Suprapubic skin (tissue), 4 donors: ENCODE measurements around the gene COL5A2.

Experiments used
- EP300 ChIP-seq: sonication (generic); formaldehyde crosslinking; IDR thresholded peaks from one replicate; pipeline ENCODE4 v1.6.1; 2017; ENCODE audit warnings: antibody characterized with exemption
- POLR2A ChIP-seq, 2 donors: fragments of 450-650 bp; IDR thresholded peaks; one replicate each; pipeline ENCODE4 v1.6.1; 2017; ENCODE audit warnings: antibody characterized with exemption in 2 of 2, mild to moderate bottlenecking in 2 of 2, moderate library complexity in 2 of 2
- POLR2AphosphoS5 ChIP-seq, 3 donors: sonication (generic); formaldehyde crosslinking; IDR thresholded peaks; one replicate each; pipeline ENCODE4 v1.6.1; 2017; ENCODE audit warnings: antibody characterized with exemption in 3 of 3
- TF ChIP-seq, protein P1 (sequence below), 2 donors: fragments of 200-600 bp in 1 of 2; fragments of 450-650 bp in 1 of 2; sonication (generic) in 1 of 2; IDR thresholded peaks; one replicate each; pipeline ENCODE4 v1.5.1; 2016 to 2019; ENCODE audit warnings: antibody characterized with exemption in 2 of 2, mild to moderate bottlenecking in 1 of 2, moderate library complexity in 1 of 2

DNA sequence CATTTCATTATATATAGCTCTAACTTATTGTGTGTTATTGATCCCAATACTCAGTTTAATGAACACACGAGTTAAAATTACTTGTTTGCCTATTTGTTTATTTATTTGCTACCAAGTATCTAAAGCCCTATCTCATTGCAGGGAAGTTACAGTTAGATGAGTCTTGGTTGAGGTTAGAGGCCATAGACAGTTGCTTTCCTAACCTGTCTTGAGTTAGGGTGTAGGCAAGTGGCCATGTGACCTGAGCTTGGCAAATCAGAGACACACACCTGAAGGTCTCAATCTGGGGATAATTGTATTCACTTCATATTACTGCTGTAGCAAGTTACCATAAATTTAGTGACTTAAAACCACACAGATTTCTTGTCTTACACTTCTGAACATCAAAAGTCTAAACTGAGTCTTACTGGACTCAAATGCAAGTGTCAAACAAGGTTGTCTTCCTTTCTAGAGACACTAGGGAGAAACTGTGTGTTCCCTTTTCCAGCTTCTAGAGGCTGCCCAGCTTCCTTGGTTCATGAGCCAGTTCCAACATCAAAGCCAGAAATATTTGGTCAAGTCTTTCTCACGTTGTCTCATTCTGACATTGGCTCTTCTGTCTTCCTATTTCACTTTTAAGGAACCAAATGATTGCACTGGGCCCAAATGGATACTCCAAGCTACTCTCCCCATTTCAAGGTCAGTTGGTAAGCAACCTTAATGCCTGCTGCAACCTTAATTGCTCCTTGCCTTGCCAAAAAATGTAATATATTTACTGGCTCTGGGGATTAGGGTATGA lies 165.7 kb downstream of the COL5A2 start:
- TF ChIP-seq, protein P1, sequence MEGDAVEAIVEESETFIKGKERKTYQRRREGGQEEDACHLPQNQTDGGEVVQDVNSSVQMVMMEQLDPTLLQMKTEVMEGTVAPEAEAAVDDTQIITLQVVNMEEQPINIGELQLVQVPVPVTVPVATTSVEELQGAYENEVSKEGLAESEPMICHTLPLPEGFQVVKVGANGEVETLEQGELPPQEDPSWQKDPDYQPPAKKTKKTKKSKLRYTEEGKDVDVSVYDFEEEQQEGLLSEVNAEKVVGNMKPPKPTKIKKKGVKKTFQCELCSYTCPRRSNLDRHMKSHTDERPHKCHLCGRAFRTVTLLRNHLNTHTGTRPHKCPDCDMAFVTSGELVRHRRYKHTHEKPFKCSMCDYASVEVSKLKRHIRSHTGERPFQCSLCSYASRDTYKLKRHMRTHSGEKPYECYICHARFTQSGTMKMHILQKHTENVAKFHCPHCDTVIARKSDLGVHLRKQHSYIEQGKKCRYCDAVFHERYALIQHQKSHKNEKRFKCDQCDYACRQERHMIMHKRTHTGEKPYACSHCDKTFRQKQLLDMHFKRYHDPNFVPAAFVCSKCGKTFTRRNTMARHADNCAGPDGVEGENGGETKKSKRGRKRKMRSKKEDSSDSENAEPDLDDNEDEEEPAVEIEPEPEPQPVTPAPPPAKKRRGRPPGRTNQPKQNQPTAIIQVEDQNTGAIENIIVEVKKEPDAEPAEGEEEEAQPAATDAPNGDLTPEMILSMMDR (IDR thresholded peaks at IDR 0.05): no peak
- TF ChIP-seq POLR2AphosphoS5 (IDR thresholded peaks at IDR 0.05): no peak
- no peak for TF ChIP-seq POLR2A (IDR thresholded peaks at IDR 0.05)
- no peak for TF ChIP-seq EP300
